SIG-M5 (cell line): ENCODE results near the gene NLRP5.
"Not testable (repeated sequence)": the region's sequence is repeated elsewhere in the genome, so short reads cannot be mapped to it uniquely, and the experiment has no call there.

Source experiments
- DNase-seq: peaks from one replicate; lab custom pipeline; 2025; lab: John Stamatoyannopoulos, UW

The NLRP5 gene

DNA sequence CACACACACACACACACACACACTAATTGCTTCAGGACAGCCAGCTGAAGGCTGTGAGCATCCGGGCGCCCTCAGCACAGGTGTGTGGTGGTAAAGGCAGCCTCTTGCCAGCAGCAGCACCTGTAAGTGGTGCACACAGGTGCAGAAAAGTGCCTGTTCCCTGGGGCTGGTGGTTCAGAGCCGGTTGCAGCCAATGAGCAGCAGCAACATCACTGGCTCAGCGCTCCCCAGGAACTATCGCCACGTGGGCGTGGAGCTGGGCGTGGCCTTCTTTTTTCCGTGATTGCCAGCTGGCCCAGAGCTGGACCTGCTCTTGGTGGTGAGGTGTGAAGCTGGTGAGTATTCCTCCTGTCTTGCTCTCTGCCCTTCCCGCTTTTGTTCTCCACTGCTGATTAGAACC lies at the start of gene NLRP5:
Gene NLRP5, plus strand, starts transcription at position 289 of the 400 bp plus-strand sequence.
- no peak for DNase-seq

GRCh38 chr19:55939206-55939605 lies 47.4 kb upstream of the NLRP5 start:
- no peak for DNase-seq

DNA sequence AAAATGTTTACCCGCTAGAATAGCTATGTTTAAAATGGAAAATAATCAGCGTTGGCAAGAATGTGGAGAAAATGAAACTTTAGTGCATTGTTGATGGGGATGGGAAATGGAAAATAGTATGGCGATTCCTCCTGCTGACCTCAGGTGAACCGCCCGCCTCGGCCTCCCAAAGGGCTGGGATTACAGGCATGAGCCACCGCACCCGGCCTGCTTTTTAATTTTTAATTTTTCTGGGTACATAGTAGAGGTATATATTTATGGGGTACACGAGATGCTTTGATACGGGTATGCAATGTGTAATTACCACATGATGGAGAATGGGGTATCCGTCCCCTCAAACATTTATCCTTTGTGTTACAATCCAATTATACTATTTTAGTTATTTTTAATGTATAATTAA lies 46.3 kb upstream of the NLRP5 start:
- DNase-seq: no peak

DNA sequence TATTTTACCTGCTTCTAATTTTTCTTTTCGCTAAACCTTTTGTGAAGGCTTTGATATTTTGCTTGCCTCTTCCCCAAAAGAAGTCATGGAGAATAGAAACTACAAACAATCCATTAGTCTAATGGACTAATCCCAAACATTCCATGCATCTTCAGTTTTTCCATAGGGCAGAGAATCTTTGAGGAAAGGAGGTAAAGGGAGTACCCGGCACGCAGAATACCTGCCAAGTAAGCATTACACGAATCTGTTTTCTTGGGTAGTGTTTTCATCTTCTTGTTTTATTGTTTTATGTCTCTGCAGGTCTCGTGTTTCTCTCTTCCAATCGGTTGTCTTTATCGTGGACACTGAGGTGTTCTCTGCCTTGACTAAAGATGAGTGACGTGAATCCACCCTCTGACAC lies 39.0 kb upstream of the NLRP5 start, which contains the start of gene NLRP8:
Gene NLRP8, plus strand, starts transcription at position 301 of the 400 bp plus-strand sequence.
- DNase-seq: no peak

DNA sequence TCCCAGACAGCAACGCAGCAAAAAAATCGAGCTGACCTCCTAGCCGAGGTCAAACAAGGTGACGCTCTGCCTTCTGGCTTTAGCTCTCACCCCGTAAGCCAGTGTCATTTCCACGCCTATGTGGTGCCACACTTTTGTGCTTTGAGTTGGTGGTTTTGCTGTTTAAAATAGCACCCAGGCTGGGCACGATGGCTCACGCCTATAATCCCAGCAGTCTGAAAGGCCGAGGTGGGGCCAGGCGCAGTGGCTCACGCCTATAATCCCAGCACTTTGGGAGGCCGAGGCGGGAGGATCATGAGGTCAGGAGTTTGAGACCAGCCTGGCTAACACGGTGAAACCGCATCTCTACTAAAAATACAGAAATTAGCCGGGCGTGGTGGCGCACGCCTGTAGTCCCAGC lies 36.0 kb upstream of the NLRP5 start:
- DNase-seq: not testable (repeated sequence)

DNA sequence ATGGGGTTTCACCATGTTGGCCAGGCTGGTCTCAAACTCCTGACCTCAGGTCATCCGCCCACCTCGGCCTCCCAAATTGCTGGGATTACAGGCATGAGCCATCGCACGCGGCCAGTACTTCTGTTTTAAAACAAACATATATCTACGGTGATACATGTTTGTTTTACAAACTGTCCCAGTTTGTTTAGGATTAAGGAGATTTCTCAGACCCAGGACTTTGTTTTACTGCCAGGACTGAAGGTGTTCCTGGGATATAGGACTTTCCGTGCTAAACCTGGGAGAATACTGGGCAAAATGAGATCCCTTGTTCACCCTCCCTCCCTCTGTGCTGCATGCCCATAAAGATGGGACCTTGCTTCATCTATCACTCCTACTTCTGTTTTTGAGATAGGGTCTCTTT lies 30.1 kb upstream of the NLRP5 start:
- no peak for DNase-seq

- no peak for DNase-seq
Observed at GRCh38 chr19:55958356-55958755, 28.2 kb upstream of the NLRP5 start.

DNA sequence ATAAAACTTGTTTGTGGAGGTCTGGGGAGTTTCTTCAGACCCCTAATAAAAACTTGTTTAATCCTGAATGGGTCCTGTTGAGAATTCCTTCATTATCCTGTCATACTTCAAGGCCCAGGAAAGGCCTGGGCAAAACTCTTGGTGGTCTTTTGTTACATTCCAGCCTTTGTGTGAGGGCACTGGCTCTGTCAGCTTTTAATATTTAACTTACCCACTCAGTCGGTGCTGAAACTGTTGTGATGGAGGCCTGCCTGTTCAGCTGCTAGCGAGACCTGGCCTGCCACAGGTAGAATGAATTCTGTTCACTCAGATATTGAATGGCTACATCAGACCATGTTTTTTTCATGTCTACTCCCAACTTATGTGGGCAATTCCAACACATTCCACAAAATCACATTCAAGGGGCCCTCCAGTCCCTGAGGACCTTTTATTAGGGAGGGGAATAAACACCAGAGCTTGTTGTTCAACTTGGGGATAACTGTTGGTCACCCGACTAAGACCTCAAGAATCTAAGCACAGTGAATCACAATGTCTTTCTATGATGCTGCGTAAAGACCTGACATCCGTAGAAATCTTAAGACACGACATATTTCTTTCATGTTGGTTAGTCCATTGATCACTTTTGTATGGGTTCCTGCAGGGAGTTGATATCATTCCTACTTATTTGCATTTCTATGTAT lies 26.4 kb upstream of the NLRP5 start:
- no peak for DNase-seq

DNA sequence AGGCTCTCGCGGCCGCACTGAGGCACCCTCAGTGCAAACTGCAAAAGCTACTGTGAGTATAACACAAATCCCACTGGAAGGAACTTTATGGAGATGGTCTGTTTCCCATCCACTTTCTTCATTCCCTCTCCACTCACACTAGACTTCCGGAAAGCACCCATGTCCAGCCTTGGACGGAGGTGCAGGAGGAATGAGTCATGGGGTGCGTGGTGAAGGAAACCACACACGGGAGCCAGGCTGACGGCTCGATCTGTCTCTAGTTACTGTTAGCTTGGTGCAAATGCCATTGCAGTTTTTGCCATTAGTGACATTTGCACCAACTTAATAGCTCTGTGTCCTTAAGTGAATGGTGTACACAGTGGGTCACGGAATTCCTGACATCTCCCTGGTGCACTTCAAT lies 24.4 kb upstream of the NLRP5 start:
- no peak for DNase-seq

DNA sequence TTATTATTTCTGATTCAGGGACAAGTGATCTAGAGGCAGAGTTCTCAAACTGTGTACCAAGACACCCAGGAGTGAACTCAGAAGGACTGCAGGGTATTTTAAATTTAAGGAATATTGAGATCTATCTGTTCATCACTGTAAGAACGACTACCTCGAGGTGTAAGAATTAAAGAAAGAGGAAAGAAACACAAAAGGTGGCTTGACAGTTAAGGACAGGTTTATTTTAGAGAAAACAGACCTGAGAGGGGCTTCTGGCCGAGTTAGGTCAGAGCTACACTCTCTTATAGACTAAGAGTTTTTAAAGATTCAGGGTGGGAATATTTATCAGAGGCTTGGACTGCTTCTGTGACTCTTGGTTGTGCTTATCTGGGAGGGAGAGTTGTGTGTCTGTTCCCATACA lies 12.6 kb upstream of the NLRP5 start:
- no peak for DNase-seq

GRCh38 chr19:55980415-55980814 lies 6.2 kb upstream of the NLRP5 start:
- DNase-seq: no peak

DNA sequence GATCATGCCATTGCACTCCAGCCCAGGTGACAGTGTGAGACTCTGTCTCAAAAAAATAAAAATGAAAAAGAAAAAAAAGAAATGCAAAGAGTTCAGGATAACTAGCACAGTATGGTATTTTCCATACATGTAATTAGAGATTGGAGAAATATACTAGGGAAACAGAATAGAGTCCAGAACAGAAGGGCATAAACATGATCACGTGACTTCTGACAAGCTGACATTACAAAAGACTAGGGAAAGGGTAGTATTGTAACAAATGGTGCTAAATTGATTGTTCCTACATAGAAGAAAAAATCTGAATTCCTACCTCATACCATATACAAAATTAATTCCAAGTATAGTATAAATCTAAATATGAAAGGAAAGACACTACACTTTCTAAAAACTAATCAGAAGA lies 1.3 kb upstream of the NLRP5 start:
- DNase-seq: no peak

DNA sequence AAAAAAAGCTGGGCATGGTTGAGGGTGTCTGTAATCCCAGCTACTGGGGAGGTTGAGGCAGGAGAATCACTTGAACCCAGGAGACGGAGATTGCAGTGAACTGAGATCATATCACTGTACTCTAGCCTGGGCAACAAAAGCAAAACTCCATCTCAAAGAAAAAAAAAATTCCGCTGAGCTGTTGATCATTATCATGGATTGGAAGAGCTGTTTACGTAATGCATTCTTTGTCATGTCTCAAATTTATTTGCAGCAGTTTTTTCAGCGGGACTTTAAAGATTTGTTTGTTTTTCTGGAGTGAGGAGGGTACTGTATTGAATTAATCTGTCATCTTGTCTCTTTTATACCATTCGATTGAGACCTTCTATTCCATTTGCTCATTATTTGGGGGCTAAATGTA lies 4.3 kb downstream of the NLRP5 start:
- no peak for DNase-seq

GRCh38 chr19:55993492-55993891 lies 6.9 kb downstream of the NLRP5 start:
- DNase-seq: no peak

DNA sequence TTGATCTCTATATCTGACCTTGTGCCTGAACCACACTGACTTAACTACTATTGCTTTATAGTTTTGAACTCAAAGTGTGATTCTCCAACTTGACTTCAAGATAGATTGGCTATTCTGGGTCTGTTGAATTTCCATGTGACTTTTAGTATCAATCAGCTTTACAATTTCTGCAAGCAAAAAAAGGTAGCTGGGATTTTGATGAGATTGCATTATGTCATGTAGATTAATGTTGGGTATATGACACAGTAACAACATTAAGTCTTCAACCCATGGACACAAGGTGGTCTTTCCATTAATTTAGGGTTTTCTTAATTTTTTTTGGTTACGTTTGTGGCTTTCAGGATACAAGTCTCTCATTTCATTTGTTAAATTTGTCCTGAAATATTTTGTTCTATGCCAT lies 28.2 kb downstream of the NLRP5 start:
- no peak for DNase-seq

GRCh38 chr19:56015756-56016155 lies 29.2 kb downstream of the NLRP5 start:
- DNase-seq: no peak

DNA sequence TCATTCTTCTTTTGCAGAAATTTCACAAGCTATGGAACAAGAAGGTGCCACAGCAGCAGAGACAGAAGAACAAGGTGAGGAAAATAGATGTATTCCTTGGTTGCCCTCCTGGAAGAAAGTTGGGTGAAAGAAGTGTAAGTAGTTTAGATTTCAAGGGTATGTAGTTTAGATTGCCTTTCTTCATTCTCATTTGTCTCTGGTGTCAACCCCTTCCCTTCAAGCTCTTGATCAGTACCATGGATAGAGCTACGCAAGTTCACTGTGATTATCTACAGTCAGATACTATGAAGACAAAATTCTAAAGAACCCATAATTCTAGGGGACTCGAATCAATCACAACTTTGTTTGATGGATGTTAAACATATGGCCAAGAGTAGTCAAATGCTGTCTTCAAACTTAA lies 32.8 kb downstream of the NLRP5 start:
- DNase-seq: not testable (repeated sequence)

DNA sequence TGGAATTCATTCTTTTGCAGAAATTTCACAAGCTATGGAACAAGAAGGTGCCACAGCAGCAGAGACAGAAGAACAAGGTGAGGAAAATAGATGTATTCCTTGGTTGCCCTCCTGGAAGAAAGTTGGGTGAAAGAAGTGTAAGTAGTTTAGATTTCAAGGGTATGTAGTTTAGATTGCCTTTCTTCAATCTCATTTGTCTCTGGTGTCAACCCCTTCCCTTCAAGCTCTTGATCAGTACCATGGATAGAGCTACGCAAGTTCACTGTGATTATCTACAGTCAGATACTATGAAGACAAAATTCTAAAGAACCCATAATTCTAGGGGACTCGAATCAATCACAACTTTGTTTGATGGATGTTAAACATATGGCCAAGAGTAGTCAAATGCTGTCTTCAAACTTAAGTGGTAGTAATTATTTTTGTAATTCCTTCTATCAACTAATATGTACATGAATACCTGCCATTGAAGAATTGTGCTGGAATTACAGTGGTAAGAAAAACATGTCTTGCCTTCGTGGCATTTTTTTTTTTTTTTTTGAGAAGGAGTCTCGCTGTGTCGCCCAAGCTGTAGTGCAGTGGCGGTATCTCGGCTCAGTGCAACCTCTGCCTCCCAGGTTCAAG lies 33.9 kb downstream of the NLRP5 start:
- DNase-seq: not testable (repeated sequence)

- no peak for DNase-seq
Observed at GRCh38 chr19:56026769-56027168, 40.2 kb downstream of the NLRP5 start.

GRCh38 chr19:56053596-56053995 lies 67.0 kb downstream of the NLRP5 start:
- DNase-seq: no peak

GRCh38 chr19:56066152-56067023 lies 79.8 kb downstream of the NLRP5 start:
- DNase-seq: no peak

GRCh38 chr19:56069642-56070041 lies 83.1 kb downstream of the NLRP5 start:
- DNase-seq: no peak

DNA sequence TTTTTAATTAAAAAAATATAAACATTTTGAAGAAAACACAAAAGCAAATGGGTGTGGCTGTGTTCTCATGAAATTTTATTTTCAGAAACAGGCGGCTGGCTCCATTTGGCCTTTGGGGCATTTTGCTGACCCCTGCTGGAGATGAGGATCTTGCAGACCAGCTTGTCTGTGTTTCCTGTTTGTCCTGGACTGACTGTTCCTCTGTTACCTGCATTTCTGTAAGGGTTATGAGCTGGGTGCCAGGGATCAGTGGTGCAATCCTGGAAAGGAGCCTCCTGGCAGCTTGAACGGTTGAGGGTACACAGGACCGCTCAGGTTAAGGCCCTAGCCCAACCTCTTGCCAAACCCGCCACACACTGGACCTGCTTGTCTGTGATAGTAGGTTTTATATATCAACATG lies 84.6 kb downstream of the NLRP5 start:
- DNase-seq: no peak
